D721Med (cell line): ENCODE results near the gene CTNNA2.

Experiments used
- DNase-seq: peaks from one replicate; pipeline ENCODE4 v3.0.0; 2011; ENCODE audit warnings: low spot score; ENCODE audit not compliant: insufficient read length
- FAIRE-seq: peaks from 2 replicates; lab custom pipeline; 2011; peaks lifted over from hg19 to GRCh38; lab: Jason Lieb, UNC
- TF ChIP-seq, protein P1 (sequence below): IDR thresholded peaks from 2 replicates; pipeline ENCODE4 v1.5.1; 2012; ENCODE audit warnings: mild to moderate bottlenecking, control low read depth; ENCODE audit not compliant: insufficient read depth; ENCODE audit errors: missing control alignments

Gene CTNNA2

DNA sequence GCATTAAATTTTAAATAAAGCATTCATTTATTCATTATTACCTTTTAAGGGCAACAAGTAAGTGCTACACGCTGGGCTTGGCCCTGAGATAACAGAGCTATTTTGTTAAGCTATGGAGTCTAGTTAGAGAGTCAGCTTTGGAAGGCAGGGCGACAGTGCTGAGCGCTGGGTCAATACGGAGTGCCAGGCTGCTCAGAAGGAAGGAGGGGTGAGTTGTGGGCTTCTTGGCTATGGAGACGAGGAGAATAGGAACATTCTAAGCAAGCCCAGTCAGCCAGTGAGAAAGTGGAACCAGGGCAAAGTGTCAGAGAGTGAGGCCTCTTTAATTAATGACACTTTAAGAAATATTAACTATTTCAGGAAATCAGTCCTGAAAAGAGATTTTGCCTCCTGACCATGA lies 503.3 kb downstream of the CTNNA2 start:
- DNase-seq (no peak), FAIRE-seq (no peak)
- TF ChIP-seq, protein P1, sequence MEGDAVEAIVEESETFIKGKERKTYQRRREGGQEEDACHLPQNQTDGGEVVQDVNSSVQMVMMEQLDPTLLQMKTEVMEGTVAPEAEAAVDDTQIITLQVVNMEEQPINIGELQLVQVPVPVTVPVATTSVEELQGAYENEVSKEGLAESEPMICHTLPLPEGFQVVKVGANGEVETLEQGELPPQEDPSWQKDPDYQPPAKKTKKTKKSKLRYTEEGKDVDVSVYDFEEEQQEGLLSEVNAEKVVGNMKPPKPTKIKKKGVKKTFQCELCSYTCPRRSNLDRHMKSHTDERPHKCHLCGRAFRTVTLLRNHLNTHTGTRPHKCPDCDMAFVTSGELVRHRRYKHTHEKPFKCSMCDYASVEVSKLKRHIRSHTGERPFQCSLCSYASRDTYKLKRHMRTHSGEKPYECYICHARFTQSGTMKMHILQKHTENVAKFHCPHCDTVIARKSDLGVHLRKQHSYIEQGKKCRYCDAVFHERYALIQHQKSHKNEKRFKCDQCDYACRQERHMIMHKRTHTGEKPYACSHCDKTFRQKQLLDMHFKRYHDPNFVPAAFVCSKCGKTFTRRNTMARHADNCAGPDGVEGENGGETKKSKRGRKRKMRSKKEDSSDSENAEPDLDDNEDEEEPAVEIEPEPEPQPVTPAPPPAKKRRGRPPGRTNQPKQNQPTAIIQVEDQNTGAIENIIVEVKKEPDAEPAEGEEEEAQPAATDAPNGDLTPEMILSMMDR: no peak

DNA sequence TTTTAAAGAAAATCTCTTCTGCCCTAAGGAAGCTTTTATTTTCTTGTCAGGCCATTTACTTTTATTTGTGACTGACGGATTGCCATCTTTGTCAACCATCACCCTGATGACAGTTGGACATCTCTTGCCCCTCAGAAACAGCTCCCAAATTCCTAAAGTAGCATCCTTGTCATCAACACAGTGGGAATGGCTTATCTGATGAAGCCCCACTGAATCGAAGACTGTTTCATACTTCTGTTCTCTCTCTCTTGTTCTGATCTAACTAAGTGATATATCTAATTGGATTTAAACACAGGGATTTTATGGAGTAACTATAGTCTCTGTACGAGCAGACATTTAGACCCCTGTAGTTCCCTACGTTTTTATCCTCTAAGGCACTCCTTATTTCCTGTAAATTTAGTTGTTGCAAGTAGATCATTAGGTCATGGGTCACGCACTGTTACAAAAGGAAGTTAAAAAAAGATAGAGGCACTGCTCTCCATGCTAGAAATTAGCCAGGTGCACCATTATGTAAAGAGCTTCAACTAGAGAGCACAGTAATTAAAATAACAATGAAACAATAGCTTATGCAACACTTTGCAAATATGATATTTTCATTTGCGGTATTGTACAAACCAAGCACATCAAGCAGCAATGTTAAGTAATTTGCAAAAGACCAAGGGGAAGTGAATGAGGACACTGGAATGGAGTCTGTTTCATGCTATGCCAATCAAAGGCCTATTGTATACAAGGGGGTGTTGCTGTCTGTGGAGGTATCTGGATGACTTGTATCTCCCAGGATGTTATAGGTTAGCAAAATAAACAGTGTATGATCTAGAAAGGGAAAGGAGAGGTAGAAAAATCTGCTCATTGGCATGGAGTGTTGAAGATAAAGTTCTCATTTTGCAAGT lies 507.0 kb downstream of the CTNNA2 start:
- DNase-seq: no peak
- FAIRE-seq: no peak
- TF ChIP-seq, protein P1: no peak

DNA sequence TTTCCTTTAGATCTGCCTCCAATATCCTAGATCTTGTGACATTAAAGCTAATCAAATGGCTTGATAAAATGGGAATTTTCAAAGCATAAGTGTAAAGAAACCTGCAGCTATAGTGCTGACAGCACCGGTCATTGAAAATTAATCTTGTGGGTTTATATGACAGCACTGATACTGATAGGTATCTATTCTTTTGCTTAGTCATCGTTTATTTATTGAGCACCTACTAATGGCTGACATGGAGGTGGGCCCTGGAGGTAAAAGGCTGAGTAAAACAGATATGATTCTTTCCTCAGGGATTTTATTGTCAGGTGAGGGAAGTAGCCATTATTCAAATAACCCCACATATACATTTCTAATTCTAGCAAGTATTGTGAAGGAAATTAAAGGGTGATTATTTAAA lies 509.2 kb downstream of the CTNNA2 start:
- FAIRE-seq: no peak
- DNase-seq: no peak
- TF ChIP-seq, protein P1: no peak

DNA sequence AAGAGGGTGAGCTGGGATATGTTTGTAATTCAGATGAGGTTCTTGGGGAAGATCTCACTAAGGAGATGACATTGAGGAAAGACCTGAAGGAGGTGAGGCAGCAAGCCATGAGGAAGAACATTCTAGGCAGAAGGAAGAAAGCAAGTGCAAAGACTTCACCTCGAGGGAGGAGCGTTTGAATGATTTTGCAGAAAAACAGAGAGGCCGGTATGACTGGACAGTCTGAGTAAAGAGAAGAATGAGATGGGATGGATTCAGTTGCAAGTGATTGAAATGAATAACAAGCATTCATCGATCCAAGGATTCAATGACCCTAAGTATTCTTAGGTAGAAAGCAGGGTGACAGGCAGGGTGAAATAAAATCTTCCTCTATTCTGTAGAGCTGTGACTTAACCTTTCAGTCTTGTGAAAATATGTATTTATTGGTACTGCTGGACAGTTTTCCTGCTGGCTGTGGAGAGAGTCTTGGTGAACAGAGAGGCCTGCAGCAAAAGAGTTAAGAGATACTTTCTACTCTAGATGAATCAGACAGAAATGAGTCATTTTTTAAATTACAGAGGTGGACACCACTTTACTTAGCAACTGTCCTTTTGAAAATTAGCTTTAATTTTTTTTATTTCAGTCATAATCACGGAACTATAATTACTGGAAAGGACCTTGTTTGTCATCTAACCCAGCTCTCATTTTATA lies 513.3 kb downstream of the CTNNA2 start:
- TF ChIP-seq, protein P1: no peak
- no peak for DNase-seq
- FAIRE-seq: no peak

DNA sequence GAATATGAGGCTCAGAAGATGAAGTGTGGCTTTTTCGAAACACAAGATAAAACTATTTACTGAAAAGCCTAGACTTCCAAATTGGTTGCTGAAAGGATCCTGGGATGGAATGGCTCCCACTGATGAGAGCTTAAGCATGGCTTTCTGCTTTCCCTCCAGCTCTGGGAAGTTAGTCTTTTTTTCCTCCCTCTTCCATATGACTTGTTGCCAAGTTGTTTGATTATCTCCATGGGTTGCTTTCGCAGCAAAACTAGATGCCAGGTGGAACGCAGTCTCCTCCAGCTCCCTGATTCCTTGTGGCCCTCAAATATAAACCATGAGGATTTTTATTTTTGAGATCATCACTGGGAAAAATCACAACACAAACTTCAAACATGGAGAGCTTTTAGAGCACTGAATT lies 515.2 kb downstream of the CTNNA2 start:
- TF ChIP-seq, protein P1: no peak
- DNase-seq: no peak
- no peak for FAIRE-seq

DNA sequence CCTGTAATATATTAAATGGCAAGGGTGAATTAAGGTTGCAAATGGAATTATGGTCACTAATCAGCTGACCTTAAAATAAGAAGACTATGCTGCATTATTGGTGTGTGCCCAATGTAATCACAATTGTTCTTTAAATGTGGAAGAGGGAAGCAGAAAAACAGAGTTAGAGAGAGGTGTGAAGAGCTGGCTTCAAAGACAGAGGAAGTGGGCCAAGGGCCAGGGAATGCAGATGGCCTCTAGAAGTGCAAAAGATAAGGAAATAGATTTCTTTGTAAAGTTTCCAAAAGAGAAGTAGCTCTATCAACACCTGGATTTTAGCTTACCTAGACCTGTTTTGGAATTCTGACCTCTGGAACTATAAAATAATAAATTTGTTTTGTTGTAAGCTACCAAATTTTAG lies 515.7 kb downstream of the CTNNA2 start:
- no peak for FAIRE-seq
- TF ChIP-seq, protein P1: no peak
- DNase-seq: no peak
